ENCODE results near the gene S100A13. TPM values are rescaled to one million over a fixed set of nuclear protein-coding genes. Genes with fewer than 3 reads are reported as not detected.
"Not testable (repeated sequence)": the region's sequence is repeated elsewhere in the genome, so short reads cannot be mapped to it uniquely, and the experiment has no call there.

The S100A13 gene
- total RNA-seq (2021): 120 and 144 TPM in 2 replicates
- percentile 80 among the genes with signal in this experiment for Bru-seq, nascent RNA
- percentile 64 among the genes with signal in this experiment for BruChase-seq, experiment 1, labeled RNA remaining after a 2-hour chase
- BruChase-seq, experiment 2, labeled RNA remaining after a 6-hour chase: percentile 70 among the genes with signal in this experiment
- long read RNA-seq, transcript S100A13-203 (3 exons, 579 nt): major isoform, 23 of 132 reads
- long read RNA-seq, partial matches to known transcripts: 92 of 132 reads
- long read RNA-seq, other reads (novel, unspliced or antisense): 13 of 132 reads

- Histone ChIP-seq H3K79me2 (ENCODE audit: low read depth) (peaks cover 36% of the 10 kb centered on the region), H3K4me2 (peak within 1 kb of the TSS; percentile 100), H3K4me3 (peak within 1 kb of the TSS; percentile 69), H3K9me2 (ENCODE audit: insufficient read depth) (no peaks in the 10 kb centered on the region), H4K20me1 (ENCODE audit: insufficient read depth) (no peaks in the 10 kb centered on the region), H2AFZ (peak within 1 kb of the TSS; percentile 74), H3K27me3 (ENCODE audit: insufficient read depth, low read depth) (no peaks in the 10 kb centered on the region), H3K27ac (peak within 1 kb of the TSS; percentile 88), H3K9me3 (ENCODE audit: insufficient read depth, low read depth) (no peaks in the 10 kb centered on the region), H3F3A (ENCODE audit: insufficient read depth, low read depth) (peaks cover 17% of the 10 kb centered on the region), H3K36me3 (ENCODE audit: low read depth) (peaks cover 19% of the 10 kb centered on the region; the same call in 1 of the 2 replicates), H3K4me1 (replicated peaks; ENCODE audit: insufficient read depth) (peaks cover 31% of the 10 kb centered on the region)
- TF ChIP-seq CTCF (conservative IDR thresholded peaks at IDR 0.05): no peak; the same call in 1 of the 2 replicates
- TF ChIP-seq EZH2 (IDR thresholded peaks at IDR 0.05; ENCODE audit: low read depth): no peak
- POLR2A ChIA-PET (ENCODE audit: unreplicated experiment): interaction anchor here (0.6 to 2.4 kb wide), 11 partner anchors 12 to 336 kb away, joined by 3 to 32 read pairs (median 6); partner anchors contain the start of genes S100A14, S100A16 and SLC39A1
- peak; percentile 91 to 95 for DNase-seq
- CTCF ChIA-PET: interaction anchor here (0.5 to 1.9 kb wide), 16 partner anchors 8 to 375 kb away, joined by 3 to 19 read pairs (median 6); partner anchors contain the start of genes S100A14 and S100A16
- BruUV-seq (replicated peaks): TSS peak; percentile 65
- intact Hi-C loops (cut with micrococcal nuclease; ENCODE audit: unreplicated experiment): loop anchor here (1.0 to 2.0 kb wide), 4 partner anchors 19 to 116 kb away; no protein-coding TSS in a partner anchor
Observed at GRCh38 chr1:153626904-153627714, at the start of gene S100A13. TSS of gene S100A13 (minus strand) at chr1:153627505. CDS start at chr1:153626472, 1,033 bp downstream.

GRCh38 chr1:153673511-153673910, 46.2 kb upstream of the S100A13 start:
- Histone ChIP-seq H4K20me1 (ENCODE audit: insufficient read depth) (0 out of 2 replicates have a peak, but pooled peaks cover 6% of the 10 kb centered on the region), H2AFZ (no peak overlapping the region), H3K79me2 (ENCODE audit: low read depth) (peaks cover 23% of the 10 kb centered on the region), H3K36me3 (ENCODE audit: low read depth) (peaks cover 11% of the 10 kb centered on the region), H3K4me3 (no peak overlapping the region), H3K4me1 (replicated peaks; ENCODE audit: insufficient read depth) (peaks cover 13% of the 10 kb centered on the region), H3F3A (ENCODE audit: insufficient read depth, low read depth) (peaks cover 41% of the 10 kb centered on the region), H3K9me2 (ENCODE audit: insufficient read depth) (no peaks in the 10 kb centered on the region), H3K9me3 (ENCODE audit: insufficient read depth, low read depth) (no peaks in the 10 kb centered on the region), H3K27me3 (ENCODE audit: insufficient read depth, low read depth) (peaks cover 4% of the 10 kb centered on the region; the same call in 1 of the 2 replicates), H3K4me2 (no peak overlapping the region), H3K27ac (0 out of 2 replicates have a peak overlapping the region, but pooled peaks have one; percentile 1)
- no peak for TF ChIP-seq CTCF (conservative IDR thresholded peaks at IDR 0.05)
- no peak for TF ChIP-seq EZH2 (IDR thresholded peaks at IDR 0.05; ENCODE audit: low read depth)
- intact Hi-C loops (cut with micrococcal nuclease; ENCODE audit: unreplicated experiment): loop anchor here (5.0 to 10.0 kb wide), 3 partner anchors 314 to 599 kb away; partner anchors contain the start of genes HAX1, RAB13 and S100A9
- BruUV-seq (replicated peaks): no TSS peak
- ChIA-PET POLR2A (ENCODE audit: unreplicated experiment) (interaction anchor here (0.7 kb wide), 1 partner anchor 58 kb away, joined by 10 read pairs; no protein-coding TSS in a partner anchor), CTCF (interaction anchor here (0.7 kb wide), 1 partner anchor 314 kb away, joined by 7 read pairs; no protein-coding TSS in a partner anchor)
- DNase-seq: no peak

- Histone ChIP-seq H3K36me3 (ENCODE audit: low read depth) (peaks cover 28% of the 10 kb centered on the region), H2AFZ (peak overlapping the region; percentile 88), H3K27ac (peak overlapping the region; percentile 72), H3F3A (ENCODE audit: insufficient read depth, low read depth) (peaks cover 53% of the 10 kb centered on the region), H3K79me2 (ENCODE audit: low read depth) (peaks cover 39% of the 10 kb centered on the region), H3K4me1 (replicated peaks; ENCODE audit: insufficient read depth) (peaks cover 13% of the 10 kb centered on the region), H3K4me2 (peak overlapping the region; percentile 59), H3K4me3 (peak overlapping the region; percentile 45)
- intact Hi-C loops (cut with micrococcal nuclease; ENCODE audit: unreplicated experiment): loop anchor here (1.0 to 10.0 kb wide), 8 partner anchors 37 to 601 kb away; partner anchors contain the start of genes CHTOP, HAX1, RAB13 and S100A9
- DNase-seq: peak in 1 of 2 experiments; percentile 48
- not testable (repeated sequence) for BruUV-seq (replicated peaks); H3K9me2 ChIP-seq (ENCODE audit: insufficient read depth); H4K20me1 ChIP-seq (ENCODE audit: insufficient read depth); H3K27me3 ChIP-seq (ENCODE audit: insufficient read depth, low read depth); H3K9me3 ChIP-seq (ENCODE audit: insufficient read depth, low read depth)
- CTCF ChIA-PET: interaction anchor here (0.6 kb wide), 2 partner anchors 169 to 1324 kb away, joined by 3 read pairs; no protein-coding TSS in a partner anchor
- POLR2A ChIA-PET (ENCODE audit: unreplicated experiment): interaction anchor here (0.6 to 0.7 kb wide), 7 partner anchors 36 to 306 kb away, joined by 3 to 7 read pairs (median 5); partner anchors contain the start of genes CREB3L4 and JTB
Observed at GRCh38 chr1:153671628-153672353, 44.5 kb upstream of the S100A13 start.

All from PC-9 (cell line).